Measurements from ENCODE around the gene SPON1.

GRCh38 chr11:14186046-14186775, 223.7 kb downstream of the SPON1 start:
- TF ChIP-seq CREM (CRISPR knock-in tag; IDR thresholded peaks at IDR 0.05) = no peak
- TF ChIP-seq CTCF (IDR thresholded peaks at IDR 0.05) = no peak
- TF ChIP-seq, protein P1, sequence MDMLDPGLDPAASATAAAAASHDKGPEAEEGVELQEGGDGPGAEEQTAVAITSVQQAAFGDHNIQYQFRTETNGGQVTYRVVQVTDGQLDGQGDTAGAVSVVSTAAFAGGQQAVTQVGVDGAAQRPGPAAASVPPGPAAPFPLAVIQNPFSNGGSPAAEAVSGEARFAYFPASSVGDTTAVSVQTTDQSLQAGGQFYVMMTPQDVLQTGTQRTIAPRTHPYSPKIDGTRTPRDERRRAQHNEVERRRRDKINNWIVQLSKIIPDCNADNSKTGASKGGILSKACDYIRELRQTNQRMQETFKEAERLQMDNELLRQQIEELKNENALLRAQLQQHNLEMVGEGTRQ (CRISPR knock-in tag; IDR thresholded peaks at IDR 0.05) = no peak
- no peak for TF ChIP-seq NFYB (CRISPR knock-in tag; conservative IDR thresholded peaks at IDR 0.05; ENCODE audit: low read depth)
- TF ChIP-seq, protein P2, sequence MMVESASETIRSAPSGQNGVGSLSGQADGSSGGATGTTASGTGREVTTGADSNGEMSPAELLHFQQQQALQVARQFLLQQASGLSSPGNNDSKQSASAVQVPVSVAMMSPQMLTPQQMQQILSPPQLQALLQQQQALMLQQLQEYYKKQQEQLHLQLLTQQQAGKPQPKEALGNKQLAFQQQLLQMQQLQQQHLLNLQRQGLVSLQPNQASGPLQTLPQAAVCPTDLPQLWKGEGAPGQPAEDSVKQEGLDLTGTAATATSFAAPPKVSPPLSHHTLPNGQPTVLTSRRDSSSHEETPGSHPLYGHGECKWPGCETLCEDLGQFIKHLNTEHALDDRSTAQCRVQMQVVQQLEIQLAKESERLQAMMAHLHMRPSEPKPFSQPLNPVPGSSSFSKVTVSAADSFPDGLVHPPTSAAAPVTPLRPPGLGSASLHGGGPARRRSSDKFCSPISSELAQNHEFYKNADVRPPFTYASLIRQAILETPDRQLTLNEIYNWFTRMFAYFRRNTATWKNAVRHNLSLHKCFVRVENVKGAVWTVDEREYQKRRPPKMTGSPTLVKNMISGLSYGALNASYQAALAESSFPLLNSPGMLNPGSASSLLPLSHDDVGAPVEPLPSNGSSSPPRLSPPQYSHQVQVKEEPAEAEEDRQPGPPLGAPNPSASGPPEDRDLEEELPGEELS (CRISPR knock-in tag; IDR thresholded peaks at IDR 0.05) = no peak
- TF ChIP-seq, protein P3, sequence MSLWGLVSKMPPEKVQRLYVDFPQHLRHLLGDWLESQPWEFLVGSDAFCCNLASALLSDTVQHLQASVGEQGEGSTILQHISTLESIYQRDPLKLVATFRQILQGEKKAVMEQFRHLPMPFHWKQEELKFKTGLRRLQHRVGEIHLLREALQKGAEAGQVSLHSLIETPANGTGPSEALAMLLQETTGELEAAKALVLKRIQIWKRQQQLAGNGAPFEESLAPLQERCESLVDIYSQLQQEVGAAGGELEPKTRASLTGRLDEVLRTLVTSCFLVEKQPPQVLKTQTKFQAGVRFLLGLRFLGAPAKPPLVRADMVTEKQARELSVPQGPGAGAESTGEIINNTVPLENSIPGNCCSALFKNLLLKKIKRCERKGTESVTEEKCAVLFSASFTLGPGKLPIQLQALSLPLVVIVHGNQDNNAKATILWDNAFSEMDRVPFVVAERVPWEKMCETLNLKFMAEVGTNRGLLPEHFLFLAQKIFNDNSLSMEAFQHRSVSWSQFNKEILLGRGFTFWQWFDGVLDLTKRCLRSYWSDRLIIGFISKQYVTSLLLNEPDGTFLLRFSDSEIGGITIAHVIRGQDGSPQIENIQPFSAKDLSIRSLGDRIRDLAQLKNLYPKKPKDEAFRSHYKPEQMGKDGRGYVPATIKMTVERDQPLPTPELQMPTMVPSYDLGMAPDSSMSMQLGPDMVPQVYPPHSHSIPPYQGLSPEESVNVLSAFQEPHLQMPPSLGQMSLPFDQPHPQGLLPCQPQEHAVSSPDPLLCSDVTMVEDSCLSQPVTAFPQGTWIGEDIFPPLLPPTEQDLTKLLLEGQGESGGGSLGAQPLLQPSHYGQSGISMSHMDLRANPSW (CRISPR knock-in tag; conservative IDR thresholded peaks at IDR 0.05; ENCODE audit: low read depth) = no peak
- TF ChIP-seq SMAD3 (CRISPR knock-in tag; IDR thresholded peaks at IDR 0.05; ENCODE audit: borderline replicate concordance) = no peak
